ENCODE data around the gene GIPC3. TPM values are rescaled to one million over a fixed set of nuclear protein-coding genes. Genes with fewer than 3 reads are reported as not detected.

The GIPC3 gene
- total and polyA plus RNA-seq, 4 donors, result 0.23 to 0.95 (median 0.25) TPM

DNA sequence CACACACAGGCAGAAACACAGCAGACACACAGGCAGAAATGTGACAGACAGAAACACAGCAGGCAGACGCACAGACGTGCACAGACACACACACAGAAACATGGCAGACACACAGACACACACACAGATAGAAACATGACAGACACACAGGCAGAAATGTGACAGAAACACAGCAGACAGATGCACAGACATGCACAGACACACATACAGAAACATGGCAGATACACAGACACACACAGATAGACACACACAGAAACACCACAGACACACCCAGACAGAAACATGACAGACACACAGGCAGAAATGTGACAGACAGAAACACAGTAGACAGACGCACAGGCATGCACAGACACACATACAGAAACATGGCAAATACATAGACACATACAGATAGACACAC lies 20.1 kb downstream of the GIPC3 start:
- Histone ChIP-seq H3K27ac (ENCODE audit: low read depth in 1 of 2, low read length in 2 of 2) (peak overlapping the region in 1 of 2 donors; percentile 63), H3K9me3 (ENCODE audit: control insufficient read depth in 4 of 4, low read length in 3 of 4) (no peaks in the 10 kb centered on the region), H3K27me3 (ENCODE audit: control insufficient read depth in 4 of 4, insufficient read depth in 4 of 4, low read length in 3 of 4) (no peaks in the 10 kb centered on the region), H3K4me1 (ENCODE audit: control insufficient read depth in 4 of 4, insufficient read depth in 4 of 4, low read length in 3 of 4) (peaks cover 0 to 8% (median 4%) of the 10 kb centered on the region in 4 donors), H3K9ac (ENCODE audit: low read depth in 1 of 2, low read length in 2 of 2) (no peak overlapping the region), H3K36me3 (ENCODE audit: control insufficient read depth in 4 of 4, insufficient read depth in 3 of 4, low read depth in 1 of 4, low read length in 3 of 4) (peaks cover 0 to 1% (median 0%) of the 10 kb centered on the region in 4 donors), H3K4me3 (ENCODE audit: low read depth in 1 of 3, low read length in 3 of 3) (peak overlapping the region in 2 of 3 donors; percentile 16 to 55)
- no peak for TF ChIP-seq SP1 (IDR thresholded peaks at IDR 0.05)
- TF ChIP-seq, protein P1, sequence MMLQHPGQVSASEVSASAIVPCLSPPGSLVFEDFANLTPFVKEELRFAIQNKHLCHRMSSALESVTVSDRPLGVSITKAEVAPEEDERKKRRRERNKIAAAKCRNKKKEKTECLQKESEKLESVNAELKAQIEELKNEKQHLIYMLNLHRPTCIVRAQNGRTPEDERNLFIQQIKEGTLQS (IDR thresholded peaks at IDR 0.05), result no peak
- TF ChIP-seq, protein P2, sequence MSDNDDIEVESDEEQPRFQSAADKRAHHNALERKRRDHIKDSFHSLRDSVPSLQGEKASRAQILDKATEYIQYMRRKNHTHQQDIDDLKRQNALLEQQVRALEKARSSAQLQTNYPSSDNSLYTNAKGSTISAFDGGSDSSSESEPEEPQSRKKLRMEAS (IDR thresholded peaks at IDR 0.05), result no peak
- TF ChIP-seq, protein P3, sequence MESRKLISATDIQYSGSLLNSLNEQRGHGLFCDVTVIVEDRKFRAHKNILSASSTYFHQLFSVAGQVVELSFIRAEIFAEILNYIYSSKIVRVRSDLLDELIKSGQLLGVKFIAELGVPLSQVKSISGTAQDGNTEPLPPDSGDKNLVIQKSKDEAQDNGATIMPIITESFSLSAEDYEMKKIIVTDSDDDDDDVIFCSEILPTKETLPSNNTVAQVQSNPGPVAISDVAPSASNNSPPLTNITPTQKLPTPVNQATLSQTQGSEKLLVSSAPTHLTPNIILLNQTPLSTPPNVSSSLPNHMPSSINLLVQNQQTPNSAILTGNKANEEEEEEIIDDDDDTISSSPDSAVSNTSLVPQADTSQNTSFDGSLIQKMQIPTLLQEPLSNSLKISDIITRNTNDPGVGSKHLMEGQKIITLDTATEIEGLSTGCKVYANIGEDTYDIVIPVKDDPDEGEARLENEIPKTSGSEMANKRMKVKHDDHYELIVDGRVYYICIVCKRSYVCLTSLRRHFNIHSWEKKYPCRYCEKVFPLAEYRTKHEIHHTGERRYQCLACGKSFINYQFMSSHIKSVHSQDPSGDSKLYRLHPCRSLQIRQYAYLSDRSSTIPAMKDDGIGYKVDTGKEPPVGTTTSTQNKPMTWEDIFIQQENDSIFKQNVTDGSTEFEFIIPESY (IDR thresholded peaks at IDR 0.05), result no peak
- no peak for TF ChIP-seq FOXA1 (IDR thresholded peaks at IDR 0.05)
- no peak for TF ChIP-seq GABPA (IDR thresholded peaks at IDR 0.05 in 1 of 2, conservative IDR thresholded peaks at IDR 0.05 in 1 of 2)
- TF ChIP-seq CTCF (IDR thresholded peaks at IDR 0.05; ENCODE audit: low read depth, low read length, missing input control), result no peak
- TF ChIP-seq RAD21 (IDR thresholded peaks at IDR 0.05), result no peak
- no peak for TF ChIP-seq TAF1 (conservative IDR thresholded peaks at IDR 0.05)
- TF ChIP-seq, protein P4, sequence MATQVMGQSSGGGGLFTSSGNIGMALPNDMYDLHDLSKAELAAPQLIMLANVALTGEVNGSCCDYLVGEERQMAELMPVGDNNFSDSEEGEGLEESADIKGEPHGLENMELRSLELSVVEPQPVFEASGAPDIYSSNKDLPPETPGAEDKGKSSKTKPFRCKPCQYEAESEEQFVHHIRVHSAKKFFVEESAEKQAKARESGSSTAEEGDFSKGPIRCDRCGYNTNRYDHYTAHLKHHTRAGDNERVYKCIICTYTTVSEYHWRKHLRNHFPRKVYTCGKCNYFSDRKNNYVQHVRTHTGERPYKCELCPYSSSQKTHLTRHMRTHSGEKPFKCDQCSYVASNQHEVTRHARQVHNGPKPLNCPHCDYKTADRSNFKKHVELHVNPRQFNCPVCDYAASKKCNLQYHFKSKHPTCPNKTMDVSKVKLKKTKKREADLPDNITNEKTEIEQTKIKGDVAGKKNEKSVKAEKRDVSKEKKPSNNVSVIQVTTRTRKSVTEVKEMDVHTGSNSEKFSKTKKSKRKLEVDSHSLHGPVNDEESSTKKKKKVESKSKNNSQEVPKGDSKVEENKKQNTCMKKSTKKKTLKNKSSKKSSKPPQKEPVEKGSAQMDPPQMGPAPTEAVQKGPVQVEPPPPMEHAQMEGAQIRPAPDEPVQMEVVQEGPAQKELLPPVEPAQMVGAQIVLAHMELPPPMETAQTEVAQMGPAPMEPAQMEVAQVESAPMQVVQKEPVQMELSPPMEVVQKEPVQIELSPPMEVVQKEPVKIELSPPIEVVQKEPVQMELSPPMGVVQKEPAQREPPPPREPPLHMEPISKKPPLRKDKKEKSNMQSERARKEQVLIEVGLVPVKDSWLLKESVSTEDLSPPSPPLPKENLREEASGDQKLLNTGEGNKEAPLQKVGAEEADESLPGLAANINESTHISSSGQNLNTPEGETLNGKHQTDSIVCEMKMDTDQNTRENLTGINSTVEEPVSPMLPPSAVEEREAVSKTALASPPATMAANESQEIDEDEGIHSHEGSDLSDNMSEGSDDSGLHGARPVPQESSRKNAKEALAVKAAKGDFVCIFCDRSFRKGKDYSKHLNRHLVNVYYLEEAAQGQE (IDR thresholded peaks at IDR 0.05), result no peak
- no peak for TF ChIP-seq YY1 (IDR thresholded peaks at IDR 0.05)
- no peak for TF ChIP-seq RXRA (IDR thresholded peaks at IDR 0.05)
- no peak for TF ChIP-seq JUND (IDR thresholded peaks at IDR 0.05)
- no peak for TF ChIP-seq NR2F2 (IDR thresholded peaks at IDR 0.05)
- no peak for TF ChIP-seq HNF4G (IDR thresholded peaks at IDR 0.05)
- TF ChIP-seq HNF4A (conservative IDR thresholded peaks at IDR 0.05), result no peak
- TF ChIP-seq FOXA2 (IDR thresholded peaks at IDR 0.05), result no peak
- TF ChIP-seq EGR1 (IDR thresholded peaks at IDR 0.05; ENCODE audit: low read depth in 2 of 2), result no peak
- DNase-seq (ENCODE audit: low spot score), result no peak
- WGBS, result 74% methylated on average over 3 of the region's 3 CpGs
